DOHH2 (cell line): Measurements from ENCODE around the gene PTPRT.

Experiments used
- CTCF ChIP-seq: fragments of 200-600 bp; sonication (generic); IDR thresholded peaks from one replicate; pipeline ENCODE4 v1.5.1; 2014; ENCODE audit warnings: antibody characterized with exemption, mild to moderate bottlenecking, low read depth, low read length; ENCODE audit not compliant: poor library complexity, severe bottlenecking
- EZH2phosphoT487 ChIP-seq: fragments of 200-600 bp; sonication (generic); IDR thresholded peaks from 2 replicates; pipeline ENCODE4 v1.6.1; 2017; ENCODE audit warnings: borderline replicate concordance, mild to moderate bottlenecking, antibody characterized with exemption, low read length, moderate library complexity, mixed read lengths

GRCh38 chr20:42635699-42636411 lies 553.9 kb downstream of the PTPRT start:
- TF ChIP-seq CTCF (no peak), EZH2phosphoT487 (no peak)
